ENCODE results near the gene ZNF469.

Gene ZNF469

DNA sequence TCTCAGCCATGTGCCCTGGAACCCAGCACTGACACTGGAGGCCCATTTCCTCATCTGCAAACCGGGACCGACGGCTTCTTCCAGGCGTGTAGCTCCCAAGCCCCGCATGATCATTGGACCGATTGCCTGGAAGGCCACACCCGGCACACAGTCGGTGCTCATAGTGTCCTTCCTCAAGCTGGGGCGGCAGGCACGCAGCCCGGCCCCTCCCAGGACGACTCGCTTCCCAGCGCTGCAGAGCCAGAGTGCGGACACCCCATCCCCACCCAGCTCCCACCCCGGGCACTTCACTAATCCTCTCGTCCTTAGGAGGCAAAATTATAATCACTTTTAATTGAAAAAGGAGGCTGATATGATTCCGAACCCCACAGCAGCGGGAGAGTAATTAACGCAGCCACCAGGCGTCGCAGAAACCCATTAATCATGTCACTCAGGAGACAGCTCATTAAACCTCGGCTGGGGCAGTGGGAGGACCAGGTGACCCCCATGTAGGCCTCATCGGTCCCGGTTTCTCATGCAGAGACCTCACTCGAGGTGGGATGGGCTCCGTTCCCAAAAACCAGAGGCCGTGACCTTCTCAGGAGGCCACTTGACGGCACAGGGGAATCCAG lies 33.1 kb downstream of the ZNF469 start:
- Histone ChIP-seq H3K9ac (ENCODE audit: insufficient read length) (no peak overlapping the region), H3K9me3 (ENCODE audit: low read depth, low read length) (no peaks in the 10 kb centered on the region), H3K27ac (no peak overlapping the region), H3K36me3 (ENCODE audit: insufficient read depth, low read length) (no peaks in the 10 kb centered on the region), H3K4me3 (no peak overlapping the region)
- no peak for DNase-seq (ENCODE audit: low read depth, low spot score)
- TF ChIP-seq POLR2AphosphoS5 (IDR thresholded peaks at IDR 0.05; ENCODE audit: borderline replicate concordance, low read depth, low read length), result no peak
- no peak for TF ChIP-seq EZH2 (IDR thresholded peaks at IDR 0.05)
- TF ChIP-seq FOXP2 (optimal IDR thresholded peaks at IDR 0.05; ENCODE audit: control extremely low read depth, extremely low read length, insufficient read depth), result no peak

DNA sequence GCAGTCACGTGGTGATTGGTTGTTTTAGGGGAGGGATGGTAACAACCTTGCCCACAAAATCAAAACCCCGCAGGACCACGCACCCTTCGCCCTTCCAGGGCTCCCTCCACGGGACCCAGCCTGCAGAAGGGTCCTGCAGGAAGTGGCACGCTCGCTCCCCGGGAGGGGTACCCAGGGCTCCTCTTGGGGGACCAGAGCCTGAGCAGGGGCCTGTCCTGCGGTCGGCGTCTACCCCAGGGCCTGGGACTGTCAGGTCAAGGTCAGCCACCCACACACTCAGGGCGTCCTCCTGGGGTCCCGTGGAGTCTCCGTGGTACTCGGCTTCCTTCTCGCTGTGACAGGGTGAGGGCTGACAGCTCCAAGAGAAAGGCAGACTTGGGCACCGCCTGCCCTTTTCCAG lies 33.9 kb downstream of the ZNF469 start:
- Histone ChIP-seq H3K27ac (no peak overlapping the region), H3K4me3 (no peak overlapping the region), H3K9ac (ENCODE audit: insufficient read length) (no peak overlapping the region), H3K36me3 (ENCODE audit: insufficient read depth, low read length) (no peaks in the 10 kb centered on the region), H3K9me3 (ENCODE audit: low read depth, low read length) (no peaks in the 10 kb centered on the region)
- TF ChIP-seq EZH2 (IDR thresholded peaks at IDR 0.05) (no peak), FOXP2 (optimal IDR thresholded peaks at IDR 0.05; ENCODE audit: control extremely low read depth, extremely low read length, insufficient read depth) (no peak), POLR2AphosphoS5 (IDR thresholded peaks at IDR 0.05; ENCODE audit: borderline replicate concordance, low read depth, low read length) (no peak)
- no peak for DNase-seq (ENCODE audit: low read depth, low spot score)

- TF ChIP-seq FOXP2 (optimal IDR thresholded peaks at IDR 0.05; ENCODE audit: control extremely low read depth, extremely low read length, insufficient read depth), result no peak
Measured at GRCh38 chr16:88417684-88418476, 35.1 kb downstream of the ZNF469 start.

DNA sequence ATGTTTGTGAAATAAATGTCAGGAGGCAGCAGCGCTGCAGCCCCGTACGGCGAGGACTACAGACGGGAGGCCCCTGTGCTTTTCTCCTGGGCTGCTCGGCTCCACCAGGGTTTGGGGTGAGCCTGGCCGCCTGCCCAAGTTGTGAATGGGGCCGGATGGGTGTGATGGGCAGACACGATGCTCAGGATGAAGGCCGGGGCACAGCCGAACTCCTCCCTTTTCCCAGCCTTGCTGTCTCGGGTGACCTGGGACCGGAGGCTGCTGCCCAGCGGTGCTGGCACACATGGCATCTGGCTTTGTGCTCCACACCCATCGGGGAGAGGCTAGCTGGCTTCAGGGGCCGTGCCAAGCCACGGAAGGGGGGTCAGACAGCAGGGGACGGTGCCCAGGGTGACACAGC lies 36.1 kb downstream of the ZNF469 start:
- TF ChIP-seq POLR2AphosphoS5 (IDR thresholded peaks at IDR 0.05; ENCODE audit: borderline replicate concordance, low read depth, low read length) (no peak), EZH2 (IDR thresholded peaks at IDR 0.05) (no peak), FOXP2 (optimal IDR thresholded peaks at IDR 0.05; ENCODE audit: control extremely low read depth, extremely low read length, insufficient read depth) (no peak)
- no peak overlapping the region for H3K4me3 ChIP-seq
- DNase-seq (ENCODE audit: low read depth, low spot score), result no peak

More at GRCh38 chr16:88417684-88418476, 35.1 kb downstream of the ZNF469 start:
- Histone ChIP-seq H3K9me3 (ENCODE audit: low read depth, low read length) (no peaks in the 10 kb centered on the region), H3K36me3 (ENCODE audit: insufficient read depth, low read length) (no peaks in the 10 kb centered on the region), H3K4me3 (no peak overlapping the region), H3K9ac (ENCODE audit: insufficient read length) (no peak overlapping the region), H3K27ac (no peak overlapping the region)
- DNase-seq (ENCODE audit: low read depth, low spot score), result no peak

GRCh38 chr16:88419790-88420189 lies 37.0 kb downstream of the ZNF469 start:
- no peak for DNase-seq (ENCODE audit: low read depth, low spot score)
- no peak overlapping the region for H3K4me3 ChIP-seq
- TF ChIP-seq EZH2 (IDR thresholded peaks at IDR 0.05) (no peak), POLR2AphosphoS5 (IDR thresholded peaks at IDR 0.05; ENCODE audit: borderline replicate concordance, low read depth, low read length) (no peak), FOXP2 (optimal IDR thresholded peaks at IDR 0.05; ENCODE audit: control extremely low read depth, extremely low read length, insufficient read depth) (no peak)
- H3K36me3 ChIP-seq (ENCODE audit: insufficient read depth, low read length), result no peaks in the 10 kb centered on the region
- no peak overlapping the region for H3K9ac ChIP-seq (ENCODE audit: insufficient read length)
- H3K9me3 ChIP-seq (ENCODE audit: low read depth, low read length), result no peaks in the 10 kb centered on the region
- no peak overlapping the region for H3K27ac ChIP-seq

More for the DNA sequence above, 36.1 kb downstream of the ZNF469 start:
- Histone ChIP-seq H3K9ac (ENCODE audit: insufficient read length) (no peak overlapping the region), H3K36me3 (ENCODE audit: insufficient read depth, low read length) (no peaks in the 10 kb centered on the region), H3K9me3 (ENCODE audit: low read depth, low read length) (no peaks in the 10 kb centered on the region), H3K27ac (no peak overlapping the region)

GRCh38 chr16:88420496-88420895 lies 37.7 kb downstream of the ZNF469 start:
- Histone ChIP-seq H3K4me3 (no peak overlapping the region), H3K36me3 (ENCODE audit: insufficient read depth, low read length) (no peaks in the 10 kb centered on the region), H3K27ac (no peak overlapping the region), H3K9ac (ENCODE audit: insufficient read length) (no peak overlapping the region), H3K9me3 (ENCODE audit: low read depth, low read length) (no peaks in the 10 kb centered on the region)
- no peak for DNase-seq (ENCODE audit: low read depth, low spot score)
- TF ChIP-seq FOXP2 (optimal IDR thresholded peaks at IDR 0.05; ENCODE audit: control extremely low read depth, extremely low read length, insufficient read depth), result no peak
- TF ChIP-seq EZH2 (IDR thresholded peaks at IDR 0.05), result no peak
- TF ChIP-seq POLR2AphosphoS5 (IDR thresholded peaks at IDR 0.05; ENCODE audit: borderline replicate concordance, low read depth, low read length), result no peak

GRCh38 chr16:88421301-88421700 lies 38.5 kb downstream of the ZNF469 start:
- H3K4me3 ChIP-seq, result no peak overlapping the region
- no peak for TF ChIP-seq POLR2AphosphoS5 (IDR thresholded peaks at IDR 0.05; ENCODE audit: borderline replicate concordance, low read depth, low read length)
- TF ChIP-seq EZH2 (IDR thresholded peaks at IDR 0.05), result no peak
- TF ChIP-seq FOXP2 (optimal IDR thresholded peaks at IDR 0.05; ENCODE audit: control extremely low read depth, extremely low read length, insufficient read depth), result no peak
- no peak for DNase-seq (ENCODE audit: low read depth, low spot score)
- H3K9me3 ChIP-seq (ENCODE audit: low read depth, low read length), result no peaks in the 10 kb centered on the region
- H3K9ac ChIP-seq (ENCODE audit: insufficient read length), result no peak overlapping the region
- no peaks in the 10 kb centered on the region for H3K36me3 ChIP-seq (ENCODE audit: insufficient read depth, low read length)
- no peak overlapping the region for H3K27ac ChIP-seq

- Histone ChIP-seq H3K27ac (no peak overlapping the region), H3K9ac (ENCODE audit: insufficient read length) (no peak overlapping the region), H3K9me3 (ENCODE audit: low read depth, low read length) (no peaks in the 10 kb centered on the region), H3K4me3 (no peak overlapping the region), H3K36me3 (ENCODE audit: insufficient read depth, low read length) (no peaks in the 10 kb centered on the region)
- TF ChIP-seq EZH2 (IDR thresholded peaks at IDR 0.05), result no peak
- no peak for TF ChIP-seq FOXP2 (optimal IDR thresholded peaks at IDR 0.05; ENCODE audit: control extremely low read depth, extremely low read length, insufficient read depth)
- no peak for TF ChIP-seq POLR2AphosphoS5 (IDR thresholded peaks at IDR 0.05; ENCODE audit: borderline replicate concordance, low read depth, low read length)
- no peak for DNase-seq (ENCODE audit: low read depth, low spot score)
Measured at GRCh38 chr16:88421871-88422433, 39.2 kb downstream of the ZNF469 start.

All from SK-N-MC (cell line).